Suprapubic skin (tissue), 4 donors: Measurements from ENCODE around the gene GZMM.

Experiments used
- EP300 ChIP-seq: sonication (generic); formaldehyde crosslinking; IDR thresholded peaks from one replicate; pipeline ENCODE4 v1.6.1; 2017; ENCODE audit warnings: antibody characterized with exemption
- POLR2AphosphoS5 ChIP-seq, 3 donors: sonication (generic); formaldehyde crosslinking; IDR thresholded peaks; one replicate each; pipeline ENCODE4 v1.6.1; 2017; ENCODE audit warnings: antibody characterized with exemption in 3 of 3

DNA sequence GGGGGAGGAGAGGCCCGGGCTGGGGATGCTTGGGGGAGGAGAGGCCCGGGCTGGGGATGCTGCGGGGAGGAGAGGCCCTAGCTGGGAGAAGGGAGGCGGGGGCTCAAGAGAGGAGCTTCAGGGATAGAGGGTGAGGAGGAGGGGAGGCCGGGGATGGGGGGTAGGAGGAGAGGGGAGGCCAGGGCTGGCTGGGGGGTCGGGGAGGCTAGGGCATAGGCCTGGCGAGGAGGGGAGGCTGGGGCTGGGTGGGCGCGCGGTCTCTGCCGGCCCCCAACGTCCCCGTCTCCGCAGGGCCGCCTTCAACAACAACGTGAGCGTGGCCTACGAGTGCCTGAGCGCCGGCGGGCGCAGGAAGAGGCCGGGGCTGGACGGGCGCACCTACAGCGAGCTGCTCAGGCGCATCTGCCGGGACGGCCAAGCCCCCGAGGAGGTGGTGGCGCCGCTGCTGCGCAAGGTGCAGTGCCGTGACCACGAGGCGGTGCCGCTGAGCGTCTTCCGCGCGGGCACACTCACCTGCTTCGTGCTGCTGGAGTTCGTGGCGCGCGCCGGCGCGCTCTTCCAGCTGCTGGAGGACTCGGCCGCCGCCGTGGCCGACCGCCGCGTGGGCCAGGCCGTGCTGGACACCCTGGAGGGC lies 25.1 kb upstream of the GZMM start:
- TF ChIP-seq POLR2AphosphoS5 (IDR thresholded peaks at IDR 0.05) (no peak), EP300 (no peak)
